Activated CD4-positive, alpha-beta T cell treated with anti-CD3 and anti-CD28 coated beads, Interleukin-2, amount 50 U/mL, for 24 hours (primary cell): ENCODE results near the gene MRPL37.

ENCODE experiments used
- DNase-seq, 2 donors: peaks; one replicate each; pipeline ENCODE4 v3.0.0-alpha.2; 2020; ENCODE audit warnings: low read depth in 1 of 2, low spot score in 1 of 2

MRPL37 gene

DNA sequence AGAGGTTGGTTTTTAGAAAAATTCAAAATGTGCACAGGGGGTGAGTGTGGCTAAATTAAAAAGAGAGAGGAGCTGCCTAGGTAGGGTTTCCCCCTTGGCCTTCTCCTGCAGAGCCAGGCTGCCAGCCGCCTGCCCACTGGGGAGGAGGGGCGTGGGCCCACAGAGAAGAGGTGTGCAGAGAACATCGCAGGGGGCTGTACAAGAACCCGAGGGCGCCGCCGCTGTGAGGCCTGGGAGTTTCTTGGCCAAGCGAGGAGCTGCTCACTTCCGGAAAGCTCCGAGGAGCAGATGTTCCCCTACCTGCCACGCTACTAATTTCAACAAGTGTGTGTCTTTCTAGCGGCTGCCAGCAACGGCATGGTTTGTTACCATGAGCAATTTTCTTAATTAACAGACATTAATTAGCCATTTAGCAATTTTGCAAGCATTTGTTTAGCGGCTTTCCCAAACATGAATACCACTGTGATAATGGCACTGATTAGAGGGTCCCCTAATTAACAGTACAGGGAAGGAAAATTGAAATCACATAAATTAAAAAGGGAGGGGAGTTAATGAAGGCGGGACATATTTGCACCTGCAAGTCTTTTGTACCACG, 59.7 kb downstream of the MRPL37 start:
- DNase-seq = no peak

DNA sequence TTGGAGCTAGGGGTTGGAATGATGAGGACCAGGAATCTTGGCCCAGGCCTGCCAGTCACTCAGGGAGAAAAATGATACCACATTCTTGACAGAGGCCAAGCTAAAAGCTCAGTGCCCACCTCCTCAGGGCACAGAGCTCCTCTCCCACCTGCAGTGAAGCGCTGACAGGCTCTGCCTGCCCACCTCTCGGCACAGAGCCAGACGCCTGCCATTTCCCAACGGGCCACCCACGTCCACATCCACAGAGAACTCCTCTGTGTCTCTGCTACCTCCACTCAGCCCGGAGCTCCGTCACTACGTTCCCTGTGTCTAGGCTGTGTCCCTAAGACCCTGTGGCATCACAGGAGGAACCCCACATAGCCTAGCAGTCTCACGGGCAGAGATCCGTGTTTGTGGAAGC, 60.8 kb downstream of the MRPL37 start:
- DNase-seq = no peak

DNA sequence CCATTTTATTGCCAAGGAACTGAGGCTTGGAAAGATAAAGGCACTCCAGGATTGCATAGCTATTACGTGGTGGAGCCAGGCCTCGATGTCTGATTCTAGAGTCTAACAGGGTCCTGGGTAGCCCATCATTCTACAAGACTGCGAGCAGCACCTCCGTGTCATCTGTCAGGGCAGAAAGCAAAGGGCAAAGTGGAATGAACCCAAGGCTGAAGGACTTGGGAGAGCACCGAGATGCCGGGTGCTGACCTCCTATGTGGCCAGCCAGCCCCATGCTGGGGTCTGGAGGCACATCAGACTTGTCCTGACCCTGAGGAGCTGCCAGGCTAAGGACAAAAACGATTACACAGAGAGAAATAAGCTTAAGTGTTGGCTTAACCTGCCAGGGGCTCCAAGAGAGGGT, 62.3 kb downstream of the MRPL37 start:
- DNase-seq = no peak

DNA sequence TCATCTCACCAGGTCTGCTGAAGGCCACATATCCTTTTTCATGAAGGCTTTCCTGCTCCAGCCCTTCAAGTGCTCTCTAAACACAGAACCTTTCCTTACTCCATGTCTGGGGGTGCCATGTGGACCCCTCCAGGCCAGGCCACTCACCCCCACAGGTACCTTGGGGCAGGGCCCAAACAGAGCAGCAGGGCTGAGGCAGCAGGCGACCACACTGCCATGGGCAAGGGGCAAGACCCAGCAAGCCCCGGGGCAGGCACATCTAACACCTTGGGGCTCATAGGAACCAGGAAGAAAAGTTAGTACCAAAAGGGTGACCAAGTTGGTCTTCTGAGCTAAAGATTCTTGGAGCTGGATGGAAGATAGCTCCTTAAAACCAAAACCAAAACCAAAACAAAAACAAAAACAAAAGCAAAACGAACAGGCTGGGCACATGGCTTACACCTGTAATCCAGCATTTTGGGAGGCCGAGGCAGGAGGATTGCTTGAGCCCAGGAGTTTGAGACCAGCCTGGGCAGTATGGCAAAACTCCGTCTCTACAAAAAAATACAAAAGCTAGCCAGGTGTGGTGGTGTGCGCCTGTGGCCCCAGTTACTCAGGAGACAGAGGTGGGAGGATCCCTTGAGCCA, 63.7 kb downstream of the MRPL37 start:
- DNase-seq = no peak

GRCh38 chr1:54265126-54265525, 65.2 kb downstream of the MRPL37 start:
- no peak for DNase-seq

GRCh38 chr1:54265659-54266058, 65.7 kb downstream of the MRPL37 start:
- no peak for DNase-seq

DNA sequence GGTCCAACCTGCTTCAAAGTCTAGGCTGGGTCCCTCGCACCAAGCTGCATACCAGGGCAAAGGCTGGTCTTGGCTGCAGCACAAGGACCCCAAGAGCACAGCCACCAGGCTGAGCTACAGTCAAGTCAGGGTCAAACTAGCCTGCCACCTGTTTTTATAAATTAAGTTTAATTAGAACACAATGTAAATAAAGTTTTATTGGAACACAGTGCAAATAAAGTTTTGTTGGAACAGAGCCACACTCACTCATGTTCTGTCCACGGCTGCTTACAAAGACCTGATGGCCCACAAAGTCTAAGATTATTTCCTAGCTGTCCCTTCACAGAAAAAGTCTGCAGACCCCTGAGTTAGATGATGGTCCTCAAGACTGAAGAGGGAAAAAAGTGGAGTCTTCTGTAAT, 66.2 kb downstream of the MRPL37 start:
- DNase-seq = no peak

- no peak for DNase-seq
Measured at GRCh38 chr1:54266908-54267307, 66.9 kb downstream of the MRPL37 start.
